ENCODE data around the gene COX6A1. TPM values are rescaled to one million over a fixed set of nuclear protein-coding genes. Genes with fewer than 3 reads are reported as not detected.
A peak's percentile ranks its signal among the peaks of the same experiment; 100 is the strongest.

The COX6A1 gene
- total RNA-seq, 1 experiment from 2014 or later, result 2,042 TPM

GRCh38 chr12:120432772-120433525 is 5.0 kb upstream of the COX6A1 start:
- TF ChIP-seq EZH2phosphoT487 (IDR thresholded peaks at IDR 0.05; ENCODE audit: borderline replicate concordance, low read length) (no peak), EZH2 (IDR thresholded peaks at IDR 0.05; ENCODE audit: low read length, unreplicated experiment) (no peak), CTCF (conservative IDR thresholded peaks at IDR 0.05; ENCODE audit: low read depth, low read length) (no peak)
- no peak for ATAC-seq
- DNase-seq, result no peak
- H3F3A ChIP-seq (ENCODE audit: low read length, unreplicated experiment), result peaks cover 3% of the 10 kb centered on the region
- H3K9ac ChIP-seq (ENCODE audit: low read length), result no peak overlapping the region
- H3K27ac ChIP-seq (ENCODE audit: low read length), result no peak overlapping the region
- ChIA-PET POLR2A (ENCODE audit: unreplicated experiment) (no interaction called here), CTCF (interaction anchor here (0.6 kb wide), 1 partner anchor 78 kb away, joined by 3 read pairs; no protein-coding TSS in a partner anchor)
- no peak overlapping the region for H3K4me3 ChIP-seq (ENCODE audit: low read length)
- no peaks in the 10 kb centered on the region for H3K27me3 ChIP-seq (ENCODE audit: low read length)
- peaks cover 4% of the 10 kb centered on the region for H3K79me2 ChIP-seq (ENCODE audit: low read length)
- 0 out of 2 replicates have a peak, but pooled peaks cover 2% of the 10 kb centered on the region for H3K4me1 ChIP-seq (ENCODE audit: insufficient read depth, low read length)
- H3K36me3 ChIP-seq (ENCODE audit: low read depth, low read length), result no peaks in the 10 kb centered on the region; the same call in 1 of the 2 replicates
- no peaks in the 10 kb centered on the region for H3K9me3 ChIP-seq (ENCODE audit: low read length)
- H4K20me1 ChIP-seq (ENCODE audit: low read length), result no peaks in the 10 kb centered on the region
- H3K4me2 ChIP-seq (ENCODE audit: low read length), result no peak overlapping the region
- BruUV-seq (replicated peaks), result no TSS peak
- intact Hi-C loops (cut with micrococcal nuclease), result no loop called here
- no peaks in the 10 kb centered on the region for H3K9me2 ChIP-seq (replicated peaks; ENCODE audit: low read length)
- no peak overlapping the region for H2AFZ ChIP-seq (ENCODE audit: low read length)

GRCh38 chr12:120438495-120439198 is 734 bp downstream of the COX6A1 start:
- POLR2A ChIA-PET (ENCODE audit: unreplicated experiment), result no interaction called here
- H3K4me3 ChIP-seq (ENCODE audit: low read length), result peak overlapping the region; percentile 83
- H3K4me1 ChIP-seq (ENCODE audit: insufficient read depth, low read length), result peaks cover 15% of the 10 kb centered on the region
- DNase-seq (no peak), ATAC-seq (peak; percentile 0; the same call in 1 of the 2 replicates)
- TF ChIP-seq EZH2 (IDR thresholded peaks at IDR 0.05; ENCODE audit: low read length, unreplicated experiment), result no peak
- no peak for TF ChIP-seq EZH2phosphoT487 (IDR thresholded peaks at IDR 0.05; ENCODE audit: borderline replicate concordance, low read length)
- no peak for TF ChIP-seq CTCF (conservative IDR thresholded peaks at IDR 0.05; ENCODE audit: low read depth, low read length)
- intact Hi-C loops (cut with micrococcal nuclease), result loop anchor here (1.0 to 5.0 kb wide), 3 partner anchors 30 to 211 kb away; partner anchors contain the start of gene SRSF9
- no peaks in the 10 kb centered on the region for H3K27me3 ChIP-seq (ENCODE audit: low read length)
- no peaks in the 10 kb centered on the region for H3F3A ChIP-seq (ENCODE audit: low read length, unreplicated experiment)
- peak overlapping the region; percentile 76 for H3K9ac ChIP-seq (ENCODE audit: low read length)
- H3K36me3 ChIP-seq (ENCODE audit: low read depth, low read length), result peaks cover 21% of the 10 kb centered on the region
- no peaks in the 10 kb centered on the region for H3K9me2 ChIP-seq (replicated peaks; ENCODE audit: low read length)
- no peaks in the 10 kb centered on the region for H3K9me3 ChIP-seq (ENCODE audit: low read length)
- CTCF ChIA-PET, result no interaction called here
- no TSS peak for BruUV-seq (replicated peaks)
- peak overlapping the region; percentile 51; the same call in 1 of the 2 replicates for H2AFZ ChIP-seq (ENCODE audit: low read length)
- peaks cover 51% of the 10 kb centered on the region for H3K79me2 ChIP-seq (ENCODE audit: low read length)
- H3K4me2 ChIP-seq (ENCODE audit: low read length), result peak overlapping the region; percentile 85
- peaks cover 20% of the 10 kb centered on the region for H4K20me1 ChIP-seq (ENCODE audit: low read length)
- peak overlapping the region; percentile 31 for H3K27ac ChIP-seq (ENCODE audit: low read length)

Measured in PC-3 (cell line).